HCT116 (cell line): Measurements from ENCODE around the gene IVD. TPM values are rescaled to one million over a fixed set of nuclear protein-coding genes. Genes with fewer than 3 reads are reported as not detected.

Experiments used
- ATAC-seq: fragments of 200-7000 bp; cut with Tn5 transposase; 2 replicates; pipeline ENCODE4 v1.9.1; 2020; ENCODE audit warnings: mild to moderate bottlenecking, moderate library complexity
- BruUV-seq: library from RNA; stranded (reverse); fragments of 400-500 nt; replicated peaks from 2 replicates; lab custom pipeline; 2021; lab: Mats Ljungman, UMichigan
- CTCF ChIA-PET: fragments of 300-600 bp; sonication (Branson Sonifier 250); formaldehyde crosslinking; loops from one replicate; lab custom pipeline; 2021; ENCODE audit warnings: antibody characterized with exemption; lab: Charles Lee
- POLR2A ChIA-PET: fragments of 300-600, 350-600 bp; sonication (Branson Sonifier 250); formaldehyde crosslinking; loops from one replicate; lab custom pipeline; 2021; ENCODE audit warnings: antibody characterized with exemption; lab: Charles Lee
- RAD21 ChIA-PET, 2 experiments: fragments of 300-600 bp; sonication (Branson Sonifier 250); formaldehyde crosslinking; loops; one replicate each; lab custom pipeline; 2023; ENCODE audit warnings: low total read pairs in 2 of 2; ENCODE audit not compliant: uncharacterized antibody in 2 of 2, unreplicated experiment in 2 of 2, low non-redundant PET in 1 of 2; lab: Charles Lee
- DNase-seq: peaks from one replicate; pipeline ENCODE4 v3.0.0-alpha.2; 2010; ENCODE audit warnings: low read depth, low spot score
- H2AFZ ChIP-seq: fragments of 200-600 bp; shearing (Covaris generic), sonication (generic); 2 replicates; pipeline ENCODE4 v1.6.1; 2017; ENCODE audit warnings: low read depth, mixed run types, mixed read lengths, antibody characterized with exemption, low read length; ENCODE audit not compliant: poor library complexity, severe bottlenecking
- H3K27ac ChIP-seq: 2 replicates; pipeline ENCODE4 v1.5.1; 2012; ENCODE audit warnings: low read depth, low read length
- H3K27me3 ChIP-seq: fragments of 200-600 bp; sonication (generic); 2 replicates; pipeline ENCODE4 v1.6.1; 2016; ENCODE audit warnings: mixed run types, low read length, mixed read lengths; ENCODE audit not compliant: insufficient read depth
- H3K36me3 ChIP-seq, 2 experiments: fragments of 200-500 bp in 1 of 2; fragments of 200-600 bp in 1 of 2; sonication (Bioruptor generic) in 1 of 2; sonication (generic) in 1 of 2; 2 replicates each; pipeline versions ENCODE4 v1.5.1 to v1.6.1; 2014 to 2016; ENCODE audit warnings: low read length in 2 of 2, inconsistent platforms in 1 of 2, mixed read lengths in 1 of 2, mixed run types in 1 of 2; ENCODE audit not compliant: insufficient read depth in 2 of 2, control insufficient read depth in 1 of 2
- H3K4me1 ChIP-seq, 2 experiments: fragments of 200-600 bp in 1 of 2; sonication (generic) in 1 of 2; 2 replicates each; pipeline versions ENCODE4 v1.5.1 to v1.6.1; 2012 to 2017; ENCODE audit warnings: low read length in 2 of 2, inconsistent platforms in 1 of 2, mild to moderate bottlenecking in 1 of 2, mixed read lengths in 1 of 2, mixed run types in 1 of 2, moderate library complexity in 1 of 2; ENCODE audit not compliant: insufficient read depth in 2 of 2, control insufficient read depth in 1 of 2
- H3K4me2 ChIP-seq: fragments of 200-600 bp; sonication (generic); 2 replicates; pipeline ENCODE4 v1.6.1; 2017; ENCODE audit warnings: mixed run types, low read length, mixed read lengths
- H3K4me3 ChIP-seq, 2 experiments: fragments of 200-600 bp in 1 of 2; sonication (generic) in 1 of 2; replicated peaks in 1 of 2; 2 replicates each; pipeline ENCODE4 v1.5.1; 2011 to 2016; ENCODE audit warnings: low read length in 2 of 2, control low read depth in 1 of 2, low read depth in 1 of 2, mild to moderate bottlenecking in 1 of 2, mixed read lengths in 1 of 2, mixed run types in 1 of 2
- H3K79me2 ChIP-seq: fragments of 200-600 bp; sonication (generic); 2 replicates; pipeline ENCODE4 v1.6.1; 2017; ENCODE audit warnings: mild to moderate bottlenecking, mixed run types, low read length, moderate library complexity, mixed read lengths; ENCODE audit not compliant: insufficient read depth
- H3K9ac ChIP-seq: fragments of 200-600 bp; sonication (generic); 2 replicates; pipeline ENCODE4 v1.6.1; 2016; ENCODE audit warnings: low read length, mixed read lengths
- H3K9me2 ChIP-seq: fragments of 200-600 bp; sonication (generic), shearing (Covaris generic); 2 replicates; pipeline ENCODE4 v1.6.1; 2017; ENCODE audit warnings: mixed run types, mild to moderate bottlenecking, moderate library complexity; ENCODE audit not compliant: insufficient read depth
- H3K9me3 ChIP-seq, 2 experiments: fragments of 200-500 bp in 1 of 2; fragments of 200-600 bp in 1 of 2; sonication (Bioruptor generic) in 1 of 2; sonication (generic) in 1 of 2; 2 replicates each; pipeline ENCODE4 v1.6.1; 2014 to 2017; ENCODE audit warnings: low read length in 2 of 2, mixed read lengths in 2 of 2, inconsistent platforms in 1 of 2, low read depth in 1 of 2, mild to moderate bottlenecking in 1 of 2, mixed run types in 1 of 2, moderate library complexity in 1 of 2; ENCODE audit not compliant: control insufficient read depth in 1 of 2, insufficient read depth in 1 of 2
- H4K20me1 ChIP-seq: fragments of 200-600 bp; sonication (generic), shearing (Covaris generic); 2 replicates; pipeline ENCODE4 v1.6.1; 2017; ENCODE audit warnings: mixed run types, mild to moderate bottlenecking, moderate library complexity; ENCODE audit not compliant: insufficient read depth
- ATF3 ChIP-seq: IDR thresholded peaks from 2 replicates; pipeline ENCODE4 v1.6.1; 2012
- CBX3 ChIP-seq: IDR thresholded peaks from 2 replicates; pipeline ENCODE4 v1.6.1; 2012; ENCODE audit warnings: low read depth
- CTCF ChIP-seq, 3 experiments: fragments of 200-600 bp in 1 of 3; sonication (generic) in 1 of 3; IDR thresholded peaks in 2 of 3; conservative IDR thresholded peaks in 1 of 3; 2 replicates each; pipeline ENCODE4 v1.5.1; 2012 to 2017; ENCODE audit warnings: low read depth in 2 of 3, low read length in 2 of 3, antibody characterized with exemption in 1 of 3, borderline replicate concordance in 1 of 3, control low read depth in 1 of 3, mild to moderate bottlenecking in 1 of 3, mixed read lengths in 1 of 3, mixed run types in 1 of 3, moderate library complexity in 1 of 3; ENCODE audit not compliant: insufficient read depth in 1 of 3
- EZH2 ChIP-seq: fragments of 200-600 bp; sonication (generic); IDR thresholded peaks from 2 replicates; pipeline ENCODE4 v1.6.1; 2017; ENCODE audit warnings: antibody characterized with exemption, mixed run types
- EZH2phosphoT487 ChIP-seq: fragments of 200-600 bp; IDR thresholded peaks from 2 replicates; pipeline ENCODE4 v1.6.1; 2018; ENCODE audit warnings: antibody characterized with exemption, borderline replicate concordance
- FOSL1 ChIP-seq: IDR thresholded peaks from 2 replicates; pipeline ENCODE4 v1.6.1; 2012; ENCODE audit warnings: low read depth
- JUND ChIP-seq: IDR thresholded peaks from 2 replicates; pipeline ENCODE4 v1.6.1; 2012
- MAX ChIP-seq: IDR thresholded peaks from 2 replicates; pipeline ENCODE4 v1.6.1; 2012
- POLR2A ChIP-seq: IDR thresholded peaks from 2 replicates; pipeline ENCODE4 v1.7.0; 2011; ENCODE audit warnings: borderline replicate concordance; ENCODE audit not compliant: insufficient read depth, insufficient read length; ENCODE audit errors: extremely low read depth
- RAD21 ChIP-seq: IDR thresholded peaks from 2 replicates; pipeline ENCODE4 v1.6.1; 2012; ENCODE audit warnings: low read depth, mild to moderate bottlenecking
- REST ChIP-seq: IDR thresholded peaks from 2 replicates; pipeline ENCODE4 v1.6.1; 2012; ENCODE audit warnings: low read depth
- SIN3A ChIP-seq: IDR thresholded peaks from 2 replicates; pipeline ENCODE4 v1.6.1; 2012; ENCODE audit warnings: low read depth
- SRF ChIP-seq: IDR thresholded peaks from 2 replicates; pipeline ENCODE4 v1.6.1; 2012; ENCODE audit warnings: low read depth
- TCF7L2 ChIP-seq: IDR thresholded peaks from 2 replicates; pipeline ENCODE4 v1.7.0; 2011; ENCODE audit warnings: borderline replicate concordance, inconsistent platforms; ENCODE audit not compliant: insufficient read depth, insufficient read length; ENCODE audit errors: extremely low read depth
- YY1 ChIP-seq: IDR thresholded peaks from 2 replicates; pipeline ENCODE4 v1.6.1; 2011; ENCODE audit warnings: low read length, low read depth, moderate library complexity, mild to moderate bottlenecking; ENCODE audit not compliant: insufficient replicate concordance; ENCODE audit errors: extremely low read depth
- ZBTB33 ChIP-seq: IDR thresholded peaks from 2 replicates; pipeline ENCODE4 v1.6.1; 2011; ENCODE audit warnings: mild to moderate bottlenecking, low read length, moderate library complexity; ENCODE audit not compliant: insufficient replicate concordance; ENCODE audit errors: extremely low read depth
- ZFX ChIP-seq: fragments of 450-650 bp; IDR thresholded peaks from 2 replicates; pipeline ENCODE4 v1.6.1; 2017
- ZNF274 ChIP-seq: fragments of 200-500 bp; sonication (Bioruptor generic); IDR thresholded peaks from 2 replicates; pipeline ENCODE4 v1.6.1; 2014; ENCODE audit warnings: mild to moderate bottlenecking, low read depth, low read length, inconsistent platforms
- intact Hi-C: fragments of 100-400 bp; cut with micrococcal nuclease; formaldehyde crosslinking; loops from 2 replicates; pipeline ENCODE4 v1.10.0; 2022
- total RNA-seq: library from RNA; stranded (reverse); gene quantifications from one replicate; pipeline ENCODE4 v1.2.1, GENCODE V29; 2021; ENCODE audit not compliant: unreplicated experiment

IVD gene
- total RNA-seq, 1 experiment from 2014 or later = 65.6 TPM

GRCh38 chr15:40465939-40466338 is 60.3 kb downstream of the IVD start:
- ChIA-PET RAD21 (no interaction called here), POLR2A (no interaction called here), CTCF (no interaction called here)
- no peak overlapping the region for H3K4me3 ChIP-seq
- DNase-seq (no peak), ATAC-seq (no peak)
- intact Hi-C loops = no loop called here
- TF ChIP-seq CBX3 (no peak), MAX (no peak), CTCF (IDR thresholded peaks at IDR 0.05 in 2 of 3, conservative IDR thresholded peaks at IDR 0.05 in 1 of 3; ENCODE audit: borderline replicate concordance in 1 of 3, insufficient read depth in 1 of 3, low read depth in 2 of 3, low read length in 2 of 3) (no peak), ZNF274 (no peak), JUND (no peak), POLR2A (no peak), RAD21 (no peak), ZBTB33 (no peak), SIN3A (no peak), YY1 (no peak), TCF7L2 (no peak), ZFX (no peak), REST (no peak), ATF3 (no peak), SRF (no peak), EZH2phosphoT487 (no peak), EZH2 (no peak), FOSL1 (no peak)
- no peak overlapping the region for H3K9ac ChIP-seq
- no peak overlapping the region for H3K27ac ChIP-seq
- H3K36me3 ChIP-seq = peaks cover 8 to 9% of the 10 kb centered on the region in 2 experiments; a peak in 3 of 4 replicates
- H3K4me2 ChIP-seq = no peak overlapping the region
- H4K20me1 ChIP-seq = no peaks in the 10 kb centered on the region
- no peak overlapping the region for H2AFZ ChIP-seq
- H3K4me1 ChIP-seq = peaks cover 3 to 9% of the 10 kb centered on the region in 2 experiments; a peak in 3 of 4 replicates
- no peaks in the 10 kb centered on the region for H3K9me3 ChIP-seq
- H3K27me3 ChIP-seq = no peaks in the 10 kb centered on the region
- no peaks in the 10 kb centered on the region for H3K79me2 ChIP-seq
- BruUV-seq = no TSS peak
- no peaks in the 10 kb centered on the region for H3K9me2 ChIP-seq
